ENCODE data around the gene ICAM5.

GRCh38 chr19:10332965-10333757 lies 43.4 kb downstream of the ICAM5 start, which contains the start of gene RAVER1:
- TF ChIP-seq, protein P1, sequence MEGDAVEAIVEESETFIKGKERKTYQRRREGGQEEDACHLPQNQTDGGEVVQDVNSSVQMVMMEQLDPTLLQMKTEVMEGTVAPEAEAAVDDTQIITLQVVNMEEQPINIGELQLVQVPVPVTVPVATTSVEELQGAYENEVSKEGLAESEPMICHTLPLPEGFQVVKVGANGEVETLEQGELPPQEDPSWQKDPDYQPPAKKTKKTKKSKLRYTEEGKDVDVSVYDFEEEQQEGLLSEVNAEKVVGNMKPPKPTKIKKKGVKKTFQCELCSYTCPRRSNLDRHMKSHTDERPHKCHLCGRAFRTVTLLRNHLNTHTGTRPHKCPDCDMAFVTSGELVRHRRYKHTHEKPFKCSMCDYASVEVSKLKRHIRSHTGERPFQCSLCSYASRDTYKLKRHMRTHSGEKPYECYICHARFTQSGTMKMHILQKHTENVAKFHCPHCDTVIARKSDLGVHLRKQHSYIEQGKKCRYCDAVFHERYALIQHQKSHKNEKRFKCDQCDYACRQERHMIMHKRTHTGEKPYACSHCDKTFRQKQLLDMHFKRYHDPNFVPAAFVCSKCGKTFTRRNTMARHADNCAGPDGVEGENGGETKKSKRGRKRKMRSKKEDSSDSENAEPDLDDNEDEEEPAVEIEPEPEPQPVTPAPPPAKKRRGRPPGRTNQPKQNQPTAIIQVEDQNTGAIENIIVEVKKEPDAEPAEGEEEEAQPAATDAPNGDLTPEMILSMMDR (IDR thresholded peaks at IDR 0.05): no peak
- TF ChIP-seq POLR2A (IDR thresholded peaks at IDR 0.05): peak; percentile 76
